ENCODE results near the gene NTPCR.

GRCh38 chr1:233012021-233012420 lies 61.6 kb downstream of the NTPCR start:
- TF ChIP-seq JUN (IDR thresholded peaks at IDR 0.05; ENCODE audit: borderline replicate concordance, insufficient read depth, insufficient read length, low read depth), result no peak
- TF ChIP-seq, protein P1, sequence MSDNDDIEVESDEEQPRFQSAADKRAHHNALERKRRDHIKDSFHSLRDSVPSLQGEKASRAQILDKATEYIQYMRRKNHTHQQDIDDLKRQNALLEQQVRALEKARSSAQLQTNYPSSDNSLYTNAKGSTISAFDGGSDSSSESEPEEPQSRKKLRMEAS (IDR thresholded peaks at IDR 0.05; ENCODE audit: insufficient read depth, insufficient read length), result no peak
